Caco-2 (cell line): ENCODE data around the gene LUC7L3. TPM values are rescaled to one million over a fixed set of nuclear protein-coding genes. Genes with fewer than 3 reads are reported as not detected.

ENCODE experiments used
- BruUV-seq: library from RNA; stranded (reverse); fragments of 400-500 nt; replicated peaks from 2 replicates; lab custom pipeline; 2021; lab: Mats Ljungman, UMichigan
- CTCF ChIA-PET: fragments of 300-600 bp; sonication (Branson Sonifier 250); formaldehyde crosslinking; loops from one replicate; lab custom pipeline; 2022; ENCODE audit warnings: antibody characterized with exemption; lab: Charles Lee
- POLR2A ChIA-PET: fragments of 300-600 bp; sonication (Branson Sonifier 250); formaldehyde crosslinking; loops from one replicate; lab custom pipeline; 2022; ENCODE audit warnings: antibody characterized with exemption; lab: Charles Lee
- DNase-seq, 2 experiments: peaks; one replicate each; pipeline versions ENCODE4 v3.0.0 to v3.0.0-alpha.2; 2020 to 2022
- H3K27me3 ChIP-seq: replicated peaks from 2 replicates; pipeline ENCODE4 v1.6.0; 2011; ENCODE audit warnings: low read length; ENCODE audit not compliant: control insufficient read depth, insufficient read depth
- H3K36me3 ChIP-seq: 2 replicates; pipeline ENCODE4 v1.5.1; 2011; ENCODE audit warnings: low read length; ENCODE audit not compliant: control insufficient read depth, insufficient read depth
- H3K4me1 ChIP-seq: fragments of 250-450 bp; sonication (Bioruptor Pico); 2 replicates; pipeline ENCODE4 v1.5.1; 2020; ENCODE audit warnings: mild to moderate bottlenecking
- H3K4me3 ChIP-seq: 2 replicates; pipeline ENCODE4 v1.5.1; 2011; ENCODE audit warnings: low read depth, mild to moderate bottlenecking, control low read depth, low read length
- H3K9me3 ChIP-seq: fragments of 250-450 bp; sonication (Bioruptor Pico); 2 replicates; pipeline ENCODE4 v1.5.1; 2020; ENCODE audit warnings: mild to moderate bottlenecking, moderate library complexity
- H3K27ac Mint-ChIP-seq: one replicate; pipeline ENCODE4 v1.8.0; 2022; ENCODE audit warnings: mixed read lengths; ENCODE audit not compliant: unreplicated experiment
- H3K27me3 Mint-ChIP-seq: one replicate; pipeline ENCODE4 v1.8.0; 2022; ENCODE audit warnings: mixed read lengths; ENCODE audit not compliant: insufficient read depth, unreplicated experiment
- H3K36me3 Mint-ChIP-seq: one replicate; pipeline ENCODE4 v1.8.0; 2022; ENCODE audit warnings: mild to moderate bottlenecking, mixed read lengths; ENCODE audit not compliant: insufficient read depth, unreplicated experiment
- H3K4me1 Mint-ChIP-seq: one replicate; pipeline ENCODE4 v1.8.0; 2022; ENCODE audit warnings: low read depth, mixed read lengths; ENCODE audit not compliant: unreplicated experiment
- H3K4me3 Mint-ChIP-seq: one replicate; pipeline ENCODE4 v1.8.0; 2022; ENCODE audit warnings: mild to moderate bottlenecking, moderate library complexity, mixed read lengths; ENCODE audit not compliant: unreplicated experiment
- H3K9me3 Mint-ChIP-seq: one replicate; pipeline ENCODE4 v1.8.0; 2022; ENCODE audit warnings: mixed read lengths; ENCODE audit not compliant: unreplicated experiment
- intact Hi-C: fragments of 100-400 bp; cut with micrococcal nuclease; formaldehyde crosslinking; loops from one replicate; pipeline ENCODE4 v1.10.0; 2022; ENCODE audit not compliant: unreplicated experiment
- total RNA-seq: library from RNA; stranded (reverse); gene quantifications from 2 replicates; pipeline ENCODE4 v1.2.3, GENCODE V29; 2022
- TF ChIP-seq, protein P1 (sequence below), 2 experiments: fragments of 200-600 bp in 1 of 2; IDR thresholded peaks; 1 replicate in 1 of 2; 2 replicates in 1 of 2; pipeline versions ENCODE4 v1.5.1 to v1.8.0; 2011 to 2022; ENCODE audit warnings: antibody characterized with exemption in 1 of 2, control low read depth in 1 of 2, inconsistent platforms in 1 of 2, low read depth in 1 of 2, low read length in 1 of 2, mild to moderate bottlenecking in 1 of 2, moderate library complexity in 1 of 2; ENCODE audit not compliant: insufficient read depth in 1 of 2, severe bottlenecking in 1 of 2, unreplicated experiment in 1 of 2

LUC7L3 gene
- total RNA-seq, 1 experiment from 2014 or later: 287 TPM

DNA sequence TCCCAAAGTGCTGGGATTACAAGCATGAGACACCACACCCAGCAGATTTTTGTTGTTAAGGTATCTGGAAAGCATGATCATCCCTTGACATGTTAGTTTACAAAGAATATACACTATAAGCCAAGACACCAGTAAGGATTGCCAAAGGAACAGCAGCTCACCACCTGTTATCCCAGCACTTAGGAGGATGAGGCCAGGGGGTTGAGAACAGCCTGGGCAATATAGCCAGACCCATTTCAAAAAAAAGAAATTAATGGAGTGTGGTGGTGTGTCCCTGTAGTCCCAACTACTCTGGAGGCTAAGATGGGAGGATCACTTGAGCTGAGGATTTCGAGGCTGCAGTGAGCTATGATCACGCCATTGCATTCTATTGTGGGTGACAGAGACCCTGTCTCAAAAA, 42.8 kb downstream of the LUC7L3 start:
- no peaks in the 10 kb centered on the region for H3K27me3 ChIP-seq
- H3K4me1 Mint-ChIP-seq: peaks cover 37% of the 10 kb centered on the region
- H3K36me3 Mint-ChIP-seq: peaks cover 18% of the 10 kb centered on the region
- intact Hi-C loops: loop anchor here (2.0 kb wide), 1 partner anchor 41 kb away; no protein-coding TSS in a partner anchor
- no TSS peak for BruUV-seq
- CTCF ChIA-PET: interaction anchor here (0.9 to 6.6 kb wide), 3 partner anchors 14 to 365 kb away, joined by 3 to 49 read pairs (median 3); partner anchors contain the start of gene LRRC59
- POLR2A ChIA-PET: interaction anchor here (2.5 kb wide), 1 partner anchor 104 kb away, joined by 19 read pairs; the partner anchor contains the start of gene TOB1
- no peaks in the 10 kb centered on the region for H3K27me3 Mint-ChIP-seq
- DNase-seq: no peak
- no peak overlapping the region for H3K4me3 Mint-ChIP-seq
- H3K9me3 ChIP-seq: no peaks in the 10 kb centered on the region
- H3K4me1 ChIP-seq: peaks cover 48% of the 10 kb centered on the region
- H3K9me3 Mint-ChIP-seq: no peaks in the 10 kb centered on the region
- no peak overlapping the region for H3K4me3 ChIP-seq
- no peaks in the 10 kb centered on the region for H3K36me3 ChIP-seq
- no peak overlapping the region for H3K27ac Mint-ChIP-seq
- TF ChIP-seq, protein P1, sequence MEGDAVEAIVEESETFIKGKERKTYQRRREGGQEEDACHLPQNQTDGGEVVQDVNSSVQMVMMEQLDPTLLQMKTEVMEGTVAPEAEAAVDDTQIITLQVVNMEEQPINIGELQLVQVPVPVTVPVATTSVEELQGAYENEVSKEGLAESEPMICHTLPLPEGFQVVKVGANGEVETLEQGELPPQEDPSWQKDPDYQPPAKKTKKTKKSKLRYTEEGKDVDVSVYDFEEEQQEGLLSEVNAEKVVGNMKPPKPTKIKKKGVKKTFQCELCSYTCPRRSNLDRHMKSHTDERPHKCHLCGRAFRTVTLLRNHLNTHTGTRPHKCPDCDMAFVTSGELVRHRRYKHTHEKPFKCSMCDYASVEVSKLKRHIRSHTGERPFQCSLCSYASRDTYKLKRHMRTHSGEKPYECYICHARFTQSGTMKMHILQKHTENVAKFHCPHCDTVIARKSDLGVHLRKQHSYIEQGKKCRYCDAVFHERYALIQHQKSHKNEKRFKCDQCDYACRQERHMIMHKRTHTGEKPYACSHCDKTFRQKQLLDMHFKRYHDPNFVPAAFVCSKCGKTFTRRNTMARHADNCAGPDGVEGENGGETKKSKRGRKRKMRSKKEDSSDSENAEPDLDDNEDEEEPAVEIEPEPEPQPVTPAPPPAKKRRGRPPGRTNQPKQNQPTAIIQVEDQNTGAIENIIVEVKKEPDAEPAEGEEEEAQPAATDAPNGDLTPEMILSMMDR (IDR thresholded peaks at IDR 0.05; ENCODE audit: insufficient read depth in 1 of 2, low read depth in 1 of 2, low read length in 1 of 2, severe bottlenecking in 1 of 2, unreplicated experiment in 1 of 2): no peak

DNA sequence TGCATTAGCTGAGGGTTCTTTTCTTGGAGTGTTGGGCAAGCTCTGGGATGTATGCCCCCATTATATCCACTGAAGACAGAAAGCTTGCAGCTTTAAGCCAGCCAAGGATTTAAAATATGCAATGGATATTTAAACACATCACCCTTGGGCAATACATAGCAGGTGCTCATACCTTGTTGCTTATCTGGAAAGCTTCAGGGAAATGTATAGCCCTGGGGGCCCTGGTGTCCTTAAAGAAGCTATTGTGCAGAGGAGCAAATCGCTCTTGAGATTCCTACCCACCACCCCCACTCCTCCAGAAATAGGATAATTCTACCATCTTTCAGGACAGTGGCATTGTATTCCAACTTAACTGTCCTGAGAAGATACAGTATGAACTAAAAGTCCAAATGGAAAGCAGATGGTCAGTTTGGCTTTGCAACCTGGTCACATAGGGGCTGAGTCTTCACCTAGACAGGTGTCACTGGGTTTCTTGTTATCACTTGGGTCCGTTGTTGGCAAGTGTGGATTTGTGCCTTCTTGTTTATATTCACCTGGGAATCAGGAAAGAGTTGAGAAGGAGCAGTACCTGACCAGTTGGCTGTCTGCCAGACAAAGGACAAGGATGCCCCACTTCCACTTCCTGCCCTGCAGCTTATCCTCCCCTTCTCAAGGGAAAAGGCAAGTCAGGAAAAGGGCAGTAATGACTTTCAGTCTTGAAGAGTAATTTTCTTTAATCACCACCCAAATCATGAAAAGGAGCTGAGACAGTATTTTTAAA, 44.5 kb downstream of the LUC7L3 start:
- no peaks in the 10 kb centered on the region for H3K9me3 ChIP-seq
- Mint-ChIP-seq H3K4me1 (peaks cover 48% of the 10 kb centered on the region), H3K27me3 (no peaks in the 10 kb centered on the region), H3K36me3 (peaks cover 3% of the 10 kb centered on the region), H3K9me3 (no peaks in the 10 kb centered on the region), H3K27ac (peak overlapping the region; percentile 40), H3K4me3 (no peak overlapping the region)
- no peaks in the 10 kb centered on the region for H3K27me3 ChIP-seq
- POLR2A ChIA-PET: interaction anchor here (0.5 to 2.5 kb wide), 6 partner anchors 19 to 321 kb away, joined by 3 to 19 read pairs (median 6); partner anchors contain the start of genes LUC7L3 and TOB1
- H3K4me1 ChIP-seq: peaks cover 63% of the 10 kb centered on the region
- BruUV-seq: no TSS peak
- intact Hi-C loops: loop anchor here (2.0 kb wide), 1 partner anchor 43 kb away; no protein-coding TSS in a partner anchor
- TF ChIP-seq, protein P1 (IDR thresholded peaks at IDR 0.05; ENCODE audit: insufficient read depth in 1 of 2, low read depth in 1 of 2, low read length in 1 of 2, severe bottlenecking in 1 of 2, unreplicated experiment in 1 of 2): no peak
- DNase-seq: peak; percentile 79 to 86
- CTCF ChIA-PET: interaction anchor here (0.7 to 6.6 kb wide), 11 partner anchors 16 to 367 kb away, joined by 3 to 49 read pairs (median 4); partner anchors contain the start of genes LRRC59 and TOB1
- no peak overlapping the region for H3K4me3 ChIP-seq
- no peaks in the 10 kb centered on the region for H3K36me3 ChIP-seq

DNA sequence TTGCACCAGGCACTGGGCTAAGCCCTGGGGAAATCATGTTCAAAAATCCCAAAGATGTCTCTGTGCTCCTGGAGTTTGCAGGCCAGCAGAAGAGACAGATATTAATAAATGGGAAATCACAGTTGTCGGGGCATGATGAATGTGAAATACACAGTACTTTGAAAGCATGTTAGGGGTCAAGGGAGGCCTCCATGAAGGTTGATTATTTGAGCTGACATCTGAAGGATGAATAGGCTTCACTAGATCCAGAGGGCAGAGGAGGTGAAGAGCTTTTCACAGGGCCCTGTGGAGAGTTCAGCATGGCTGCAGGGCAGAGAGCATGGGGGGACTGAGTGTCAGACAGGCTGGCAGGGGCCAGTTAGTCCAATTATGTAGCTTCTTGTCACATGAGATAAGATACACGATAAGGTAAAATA, 45.3 kb downstream of the LUC7L3 start:
- Histone ChIP-seq H3K4me3 (no peak overlapping the region), H3K36me3 (no peaks in the 10 kb centered on the region), H3K4me1 (peaks cover 67% of the 10 kb centered on the region), H3K9me3 (no peaks in the 10 kb centered on the region), H3K27me3 (no peaks in the 10 kb centered on the region)
- no peaks in the 10 kb centered on the region for H3K36me3 Mint-ChIP-seq
- intact Hi-C loops: no loop called here
- H3K27ac Mint-ChIP-seq: peak overlapping the region; percentile 8
- DNase-seq: peak in 1 of 2 experiments; percentile 42
- no peaks in the 10 kb centered on the region for H3K9me3 Mint-ChIP-seq
- TF ChIP-seq, protein P1 (IDR thresholded peaks at IDR 0.05; ENCODE audit: insufficient read depth in 1 of 2, low read depth in 1 of 2, low read length in 1 of 2, severe bottlenecking in 1 of 2, unreplicated experiment in 1 of 2): no peak
- H3K4me1 Mint-ChIP-seq: peaks cover 49% of the 10 kb centered on the region
- ChIA-PET CTCF (interaction anchor here (1.4 to 6.6 kb wide), 3 partner anchors 20 to 99 kb away, joined by 4 to 49 read pairs (median 11); no protein-coding TSS in a partner anchor), POLR2A (interaction anchor here (0.7 to 2.5 kb wide), 2 partner anchors 102 to 223 kb away, joined by 5 to 19 read pairs; partner anchors contain the start of gene TOB1)
- no TSS peak for BruUV-seq
- H3K4me3 Mint-ChIP-seq: no peak overlapping the region
- H3K27me3 Mint-ChIP-seq: no peaks in the 10 kb centered on the region
